Transverse colon (tissue), 4 donors: ENCODE data around the gene VAC14.

ENCODE experiments used
- POLR2AphosphoS5 ChIP-seq, 3 donors: sonication (generic); formaldehyde crosslinking; IDR thresholded peaks; one replicate each; pipeline ENCODE4 v1.6.1; 2016; ENCODE audit warnings: antibody characterized with exemption in 3 of 3
- TF ChIP-seq, protein P1 (sequence below), 5 experiments: fragments of 200-600 bp in 3 of 5; fragments of 450-650 bp in 2 of 5; sonication (generic) in 3 of 5; IDR thresholded peaks; 1 replicate in 2 of 5; 2 replicates in 3 of 5; pipeline ENCODE4 v1.5.1; 2016 to 2017; ENCODE audit warnings: antibody characterized with exemption in 5 of 5, inconsistent platforms in 3 of 5, mild to moderate bottlenecking in 2 of 5, moderate library complexity in 1 of 5

DNA sequence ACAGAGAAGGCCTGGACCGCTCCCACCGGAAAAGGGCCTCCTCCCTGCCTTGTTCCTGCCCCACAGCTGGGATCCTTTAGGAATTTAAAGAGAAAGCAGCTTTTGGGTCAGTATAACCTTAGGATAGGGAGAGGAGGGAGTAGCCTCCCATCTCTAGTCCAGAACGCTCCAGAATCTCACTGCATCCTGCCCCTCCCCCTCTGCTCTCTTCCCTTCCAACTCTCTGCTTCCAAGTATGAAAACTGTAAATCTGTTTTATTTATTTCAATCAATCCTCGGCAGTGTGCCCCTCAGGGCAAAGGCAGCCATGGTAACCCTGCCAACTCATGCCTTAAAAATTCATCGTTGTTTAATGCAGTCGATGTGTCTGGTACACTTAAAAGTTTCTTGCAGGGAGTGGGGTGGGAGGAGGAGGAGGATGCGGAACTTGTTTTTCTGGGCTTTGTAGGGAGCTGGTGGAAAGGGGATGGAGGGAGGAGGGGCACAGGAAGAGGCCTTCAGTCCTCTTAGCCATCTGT, 94.0 kb downstream of the VAC14 start:
- TF ChIP-seq, protein P1, sequence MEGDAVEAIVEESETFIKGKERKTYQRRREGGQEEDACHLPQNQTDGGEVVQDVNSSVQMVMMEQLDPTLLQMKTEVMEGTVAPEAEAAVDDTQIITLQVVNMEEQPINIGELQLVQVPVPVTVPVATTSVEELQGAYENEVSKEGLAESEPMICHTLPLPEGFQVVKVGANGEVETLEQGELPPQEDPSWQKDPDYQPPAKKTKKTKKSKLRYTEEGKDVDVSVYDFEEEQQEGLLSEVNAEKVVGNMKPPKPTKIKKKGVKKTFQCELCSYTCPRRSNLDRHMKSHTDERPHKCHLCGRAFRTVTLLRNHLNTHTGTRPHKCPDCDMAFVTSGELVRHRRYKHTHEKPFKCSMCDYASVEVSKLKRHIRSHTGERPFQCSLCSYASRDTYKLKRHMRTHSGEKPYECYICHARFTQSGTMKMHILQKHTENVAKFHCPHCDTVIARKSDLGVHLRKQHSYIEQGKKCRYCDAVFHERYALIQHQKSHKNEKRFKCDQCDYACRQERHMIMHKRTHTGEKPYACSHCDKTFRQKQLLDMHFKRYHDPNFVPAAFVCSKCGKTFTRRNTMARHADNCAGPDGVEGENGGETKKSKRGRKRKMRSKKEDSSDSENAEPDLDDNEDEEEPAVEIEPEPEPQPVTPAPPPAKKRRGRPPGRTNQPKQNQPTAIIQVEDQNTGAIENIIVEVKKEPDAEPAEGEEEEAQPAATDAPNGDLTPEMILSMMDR (IDR thresholded peaks at IDR 0.05): no peak
- TF ChIP-seq POLR2AphosphoS5 (IDR thresholded peaks at IDR 0.05): peak; percentile 46 to 63 (median 58)
